ENCODE measurements around the gene ELMO1.

Gene ELMO1

GRCh38 chr7:37429435-37429791 is 19.3 kb downstream of the ELMO1 start:
- DNase-seq = no peak

GRCh38 chr7:37428681-37429434 is 19.8 kb downstream of the ELMO1 start:
- no peak for DNase-seq

- DNase-seq = no peak
These were observed 21.3 kb downstream of the ELMO1 start for GRCh38 chr7:37427276-37427940.

GRCh38 chr7:37425498-37425897 is 23.2 kb downstream of the ELMO1 start:
- no peak for DNase-seq

GRCh38 chr7:37424995-37425394 is 23.7 kb downstream of the ELMO1 start:
- DNase-seq = no peak

GRCh38 chr7:37424521-37424920 is 24.1 kb downstream of the ELMO1 start:
- DNase-seq = no peak

DNA sequence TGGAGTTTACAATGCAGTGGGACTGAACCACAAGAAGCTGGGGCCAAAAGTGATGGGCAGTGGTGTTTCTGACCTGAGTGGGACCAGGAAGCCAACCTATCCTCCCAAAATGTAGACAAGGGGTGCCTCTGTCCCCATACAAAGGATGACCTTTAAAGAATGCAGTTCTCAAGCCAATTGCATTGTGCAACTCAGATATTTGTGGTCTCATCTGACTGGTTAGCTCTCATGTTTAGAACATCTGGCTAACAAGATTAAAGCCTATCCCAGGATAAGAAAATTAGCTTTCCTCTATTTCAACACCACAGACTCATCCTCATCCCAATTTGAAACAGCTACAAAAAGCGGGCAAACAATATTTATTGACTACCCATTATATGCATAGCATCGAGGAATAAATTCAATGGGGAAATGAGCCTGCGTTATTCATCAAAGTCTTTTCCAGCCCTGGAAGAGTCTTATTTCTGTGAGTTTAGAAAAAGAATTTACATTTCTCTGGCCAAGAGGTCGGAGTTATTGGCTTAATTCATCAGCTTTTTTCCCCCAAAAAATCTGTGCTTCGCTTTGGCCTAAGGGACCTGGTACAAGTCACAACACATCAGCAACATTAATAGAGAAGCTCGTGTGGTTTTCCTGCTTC is 26.7 kb downstream of the ELMO1 start:
- DNase-seq = no peak

DNA sequence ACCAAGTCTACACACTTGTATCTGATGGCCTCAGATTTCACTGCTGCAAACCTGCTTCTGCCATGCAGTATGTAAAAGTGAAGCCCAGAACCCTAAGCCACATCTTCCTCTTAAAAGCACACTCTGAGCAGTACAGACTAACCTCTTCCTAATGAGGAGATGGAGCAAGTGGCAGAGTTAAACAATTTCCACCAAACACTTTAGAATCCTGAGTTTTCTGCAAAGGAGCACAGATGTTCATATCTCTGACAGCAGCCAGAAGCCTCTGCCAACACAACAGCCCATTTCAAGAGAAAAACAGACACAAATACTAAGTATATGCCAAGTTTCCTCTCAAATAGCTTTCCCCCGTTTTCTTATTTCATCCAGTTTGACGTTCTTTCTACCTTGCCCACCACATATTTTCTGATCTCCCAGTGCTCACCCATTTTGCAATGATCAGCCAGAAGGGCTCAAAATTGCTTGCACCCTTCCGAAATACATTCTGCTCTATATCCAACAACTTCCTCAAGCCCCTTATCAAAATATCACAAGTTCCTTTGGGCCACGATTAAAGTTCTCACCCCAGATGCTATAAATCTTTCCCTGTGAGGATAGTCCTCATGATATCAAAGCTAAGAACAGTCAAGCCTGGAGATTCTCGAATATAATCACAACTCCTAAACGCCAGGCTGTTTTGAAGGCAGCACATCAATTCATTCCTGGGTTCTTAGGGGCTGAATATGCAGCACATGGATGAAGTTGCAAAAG is 27.5 kb downstream of the ELMO1 start:
- no peak for DNase-seq

DNA sequence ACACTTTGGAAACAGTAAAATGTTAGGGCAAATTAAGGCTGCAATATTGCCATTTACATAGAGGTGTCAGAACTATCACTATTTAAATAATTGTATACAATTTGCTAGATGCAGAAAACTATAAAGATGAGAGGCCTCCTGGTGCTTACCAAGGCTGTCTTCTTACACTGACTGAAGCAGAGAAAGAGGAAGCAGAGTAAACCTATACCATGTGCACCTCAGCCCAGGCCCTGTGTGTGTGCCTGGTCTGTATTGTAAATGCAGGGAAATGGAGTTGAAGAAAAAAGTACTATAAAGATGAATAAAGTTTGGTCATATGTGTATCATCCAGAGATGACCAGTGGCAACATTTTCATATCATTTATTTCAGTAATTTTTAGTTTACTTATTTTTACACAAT is 29.2 kb downstream of the ELMO1 start:
- DNase-seq = no peak

DNA sequence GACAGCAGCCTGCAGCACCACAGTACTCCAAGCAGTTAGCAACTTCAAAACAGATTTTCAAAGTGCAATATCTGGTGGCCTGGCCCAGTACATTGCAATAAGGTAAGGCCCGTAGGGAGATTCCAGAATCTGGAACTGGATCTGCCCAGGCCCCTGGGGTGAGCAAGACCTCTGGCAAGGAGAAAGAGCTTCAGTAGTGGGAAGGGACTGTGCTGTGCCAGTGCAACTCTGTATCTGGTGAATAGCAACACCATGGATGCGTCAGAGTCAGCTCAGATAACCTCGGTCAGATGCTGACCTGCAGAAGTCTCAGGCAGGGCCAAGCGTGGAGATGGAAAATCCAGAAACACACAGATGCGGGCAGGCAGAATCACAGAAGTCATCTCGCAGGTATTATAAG is 30.3 kb downstream of the ELMO1 start:
- DNase-seq = no peak

- no peak for DNase-seq
These were observed 31.6 kb downstream of the ELMO1 start for GRCh38 chr7:37417107-37417474.

DNA sequence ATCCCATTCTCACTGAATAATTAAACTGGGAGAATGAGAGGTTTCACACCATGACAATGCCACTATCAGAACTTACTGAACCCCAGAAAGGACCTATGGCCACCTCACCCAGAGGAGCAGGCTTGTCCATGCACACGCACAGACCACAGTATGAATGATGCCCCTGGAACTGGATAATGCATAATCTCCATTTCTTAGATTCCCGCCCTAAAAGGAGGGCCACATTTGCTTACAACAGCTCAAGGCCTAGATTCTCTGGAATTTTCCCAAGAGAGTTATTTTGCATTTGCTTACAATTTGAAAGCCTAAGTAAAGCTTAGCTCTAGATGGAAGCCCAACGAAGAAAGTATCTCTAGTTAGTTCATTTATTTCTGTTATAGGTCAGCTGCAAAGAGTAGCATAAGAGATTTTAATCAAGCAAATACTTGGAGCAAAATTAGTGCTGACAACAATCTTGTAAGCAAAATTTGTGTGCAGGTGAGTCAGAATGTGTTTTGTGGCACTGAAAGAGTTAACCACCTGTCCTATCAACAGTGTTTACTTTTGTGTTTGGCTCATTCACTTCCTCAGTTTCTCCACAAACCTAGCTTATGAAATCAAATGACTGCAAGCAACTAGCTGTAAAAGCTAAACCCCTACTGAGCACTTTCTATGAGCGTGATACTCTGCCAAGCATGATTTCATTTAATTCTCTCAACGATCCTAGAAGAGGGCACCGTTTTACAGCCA is 32.1 kb downstream of the ELMO1 start:
- no peak for DNase-seq

DNA sequence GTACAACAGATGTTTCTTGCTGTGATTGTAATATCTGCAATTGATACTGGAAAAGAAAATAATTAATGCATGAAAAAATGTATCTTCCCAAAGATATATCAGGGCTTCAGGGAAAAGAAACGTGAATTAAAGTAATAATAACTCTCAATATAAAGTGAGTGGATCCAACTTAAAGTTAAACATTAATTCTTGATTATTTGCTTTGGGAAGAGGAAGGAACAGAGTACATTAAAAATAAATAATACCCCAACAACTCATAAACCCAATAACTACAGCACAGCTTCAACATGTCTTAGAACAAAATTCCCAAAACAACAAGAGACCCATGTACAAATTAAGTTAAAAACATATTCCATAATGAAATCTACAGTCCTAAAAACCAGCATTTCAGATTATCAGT is 33.0 kb downstream of the ELMO1 start:
- no peak for DNase-seq

DNA sequence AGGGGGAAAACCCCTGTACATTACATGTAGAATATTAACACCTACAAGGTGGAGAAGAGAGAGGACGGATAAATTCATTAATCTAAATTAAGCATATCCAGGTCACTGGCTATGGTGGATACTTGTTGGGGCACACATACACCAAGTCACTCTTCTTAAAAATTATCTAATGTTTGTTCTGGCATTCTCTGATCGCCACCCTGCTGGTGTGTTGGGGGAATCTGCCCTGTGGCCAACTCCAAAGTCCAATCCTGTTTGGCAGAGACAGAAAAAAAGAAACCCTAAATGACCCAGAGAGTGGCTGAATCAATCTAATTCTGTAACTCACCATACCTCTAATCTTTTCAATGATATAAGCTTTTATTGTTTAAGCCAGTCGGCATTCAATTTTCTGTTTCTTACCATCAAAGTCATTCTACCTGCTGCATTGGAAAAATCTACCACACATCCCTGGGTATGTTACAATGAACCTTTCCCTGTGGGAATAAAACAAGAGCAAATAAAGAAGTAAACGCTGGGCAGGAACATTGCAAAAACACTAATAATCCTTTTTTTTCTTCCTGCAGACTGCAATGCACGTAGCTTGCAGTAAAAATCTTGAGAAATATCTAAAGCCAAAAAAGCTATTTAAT is 34.2 kb downstream of the ELMO1 start:
- DNase-seq = no peak

GRCh38 chr7:37411444-37412034 is 37.1 kb downstream of the ELMO1 start:
- DNase-seq = no peak

DNA sequence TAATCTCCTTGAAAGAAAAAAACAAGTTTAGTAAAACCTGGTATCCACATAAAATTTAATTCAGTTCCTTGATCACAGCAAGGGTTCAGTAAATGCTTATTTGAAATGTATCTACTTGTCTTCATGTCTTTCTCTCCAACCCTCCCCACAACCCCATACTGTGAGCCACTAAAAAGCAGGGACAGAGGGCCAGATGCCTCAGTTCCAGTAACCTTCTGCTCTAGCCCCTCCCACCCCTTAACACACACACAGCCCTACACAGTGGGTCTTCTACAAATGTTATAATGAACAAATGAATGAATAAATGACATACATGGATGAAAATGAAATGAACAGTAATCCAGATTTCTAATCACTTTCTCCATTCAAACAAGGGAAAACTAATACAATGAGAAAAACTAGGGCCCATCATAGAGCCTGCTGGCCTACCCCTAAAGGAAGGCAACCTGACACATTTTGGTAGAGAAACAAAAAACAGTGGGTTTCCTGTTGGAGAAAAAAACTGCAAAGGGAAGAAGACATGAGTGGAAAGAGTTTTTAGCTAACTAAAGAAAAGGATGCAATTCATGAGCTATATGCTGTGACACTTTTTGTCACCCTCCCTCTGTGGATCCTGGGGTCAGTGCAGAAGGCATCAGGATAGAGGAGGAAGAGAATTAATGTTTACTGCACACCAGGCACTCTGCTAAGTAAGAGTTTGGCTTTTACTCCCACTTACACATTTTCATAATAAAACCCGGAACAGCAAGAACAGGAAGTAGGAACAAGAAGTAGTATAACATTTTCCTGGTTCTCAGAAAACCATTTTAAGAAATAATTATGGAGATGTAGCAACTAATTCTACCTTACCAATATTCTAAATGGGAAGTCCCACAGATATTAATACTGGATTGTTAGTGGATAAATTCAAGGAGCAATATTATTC is 38.1 kb downstream of the ELMO1 start:
- no peak for DNase-seq

DNA sequence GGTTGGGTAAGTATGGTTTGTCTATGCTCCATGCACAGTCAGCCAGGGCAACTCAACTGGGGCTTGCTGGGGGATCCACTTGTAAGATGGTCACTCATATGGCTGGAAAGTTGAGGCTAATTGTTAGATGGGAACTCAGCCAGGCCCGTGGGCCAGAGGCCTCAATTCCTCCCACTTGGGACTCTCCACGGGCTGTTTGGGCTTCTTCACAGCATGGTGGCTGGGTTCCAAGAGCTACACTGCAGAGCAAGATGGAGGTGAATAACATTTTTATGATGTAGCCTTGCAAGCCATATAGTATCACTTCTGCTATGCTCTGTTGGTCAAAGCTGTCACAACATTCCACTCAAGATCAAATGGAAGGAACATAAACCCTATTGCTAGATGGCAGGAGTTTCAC is 39.2 kb downstream of the ELMO1 start:
- no peak for DNase-seq

DNA sequence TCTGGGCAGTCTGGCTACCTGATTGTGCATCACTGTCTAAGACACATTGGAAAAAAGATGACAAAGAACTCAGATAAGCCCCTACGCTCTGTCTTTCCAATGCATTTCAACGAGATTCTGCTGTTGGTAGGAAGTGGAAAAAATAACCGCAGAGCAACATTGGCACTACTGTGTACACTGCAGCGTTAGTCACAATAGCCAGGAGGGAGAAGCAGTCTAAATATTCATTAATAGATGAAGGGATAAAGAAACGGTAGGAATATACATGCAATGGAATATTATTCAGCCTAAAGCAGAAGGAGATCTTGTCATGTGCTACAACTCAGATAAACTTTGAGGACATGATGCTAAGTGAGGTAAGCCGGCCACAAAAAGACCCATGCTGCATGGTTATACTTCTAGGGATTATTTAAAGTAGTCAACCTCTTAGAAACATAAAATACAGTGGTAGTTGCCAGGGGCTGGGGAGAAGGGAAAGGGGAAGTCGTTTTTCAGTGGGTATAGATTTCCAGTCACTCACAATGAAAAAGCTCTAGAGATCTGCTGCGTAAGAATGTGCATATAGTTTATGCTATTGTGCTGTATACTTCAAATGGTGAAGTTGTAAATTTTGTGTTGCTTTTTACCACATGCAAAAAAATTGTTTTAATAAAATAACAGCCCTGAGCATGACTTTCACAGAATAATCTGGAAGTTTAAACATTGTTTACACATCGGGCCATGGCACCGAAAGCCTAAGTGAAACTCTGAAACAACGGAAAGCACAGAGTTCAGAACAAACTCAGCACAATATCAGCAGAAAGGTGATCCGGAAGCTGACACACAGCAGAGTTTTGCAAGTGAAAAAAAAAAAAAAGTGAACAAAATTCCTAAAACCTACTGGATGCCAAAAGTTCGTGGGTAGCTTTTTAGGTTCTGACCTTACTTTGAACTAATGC is 40.1 kb downstream of the ELMO1 start:
- DNase-seq = no peak

GRCh38 chr7:37405603-37406122 is 43.0 kb downstream of the ELMO1 start:
- DNase-seq = no peak

DNA sequence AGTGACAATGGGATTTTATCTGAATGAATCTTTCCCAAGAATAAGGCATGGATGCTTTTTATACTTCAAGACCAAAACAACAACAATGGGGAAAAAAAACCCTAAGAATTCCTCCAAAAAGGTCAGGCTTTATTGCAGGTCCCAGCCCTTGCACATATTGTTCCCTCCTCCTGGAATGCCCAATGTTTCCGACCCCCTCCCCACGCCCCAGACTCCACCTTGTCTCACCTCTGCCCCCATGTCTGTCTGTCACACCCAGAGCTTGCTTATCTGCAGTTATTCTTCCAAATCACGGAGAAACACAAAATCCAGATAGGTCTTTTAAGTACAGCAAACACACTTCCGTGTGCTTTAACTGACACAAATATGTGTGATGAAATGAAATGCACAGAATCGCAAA is 43.5 kb downstream of the ELMO1 start:
- no peak for DNase-seq
